ENCODE results near the gene SMIM22. TPM values are rescaled to one million over a fixed set of nuclear protein-coding genes. Genes with fewer than 3 reads are reported as not detected.

Gene SMIM22
- total and polyA plus RNA-seq, 4 donors: 1.4 to 2.4 TPM; not detected in 2

DNA sequence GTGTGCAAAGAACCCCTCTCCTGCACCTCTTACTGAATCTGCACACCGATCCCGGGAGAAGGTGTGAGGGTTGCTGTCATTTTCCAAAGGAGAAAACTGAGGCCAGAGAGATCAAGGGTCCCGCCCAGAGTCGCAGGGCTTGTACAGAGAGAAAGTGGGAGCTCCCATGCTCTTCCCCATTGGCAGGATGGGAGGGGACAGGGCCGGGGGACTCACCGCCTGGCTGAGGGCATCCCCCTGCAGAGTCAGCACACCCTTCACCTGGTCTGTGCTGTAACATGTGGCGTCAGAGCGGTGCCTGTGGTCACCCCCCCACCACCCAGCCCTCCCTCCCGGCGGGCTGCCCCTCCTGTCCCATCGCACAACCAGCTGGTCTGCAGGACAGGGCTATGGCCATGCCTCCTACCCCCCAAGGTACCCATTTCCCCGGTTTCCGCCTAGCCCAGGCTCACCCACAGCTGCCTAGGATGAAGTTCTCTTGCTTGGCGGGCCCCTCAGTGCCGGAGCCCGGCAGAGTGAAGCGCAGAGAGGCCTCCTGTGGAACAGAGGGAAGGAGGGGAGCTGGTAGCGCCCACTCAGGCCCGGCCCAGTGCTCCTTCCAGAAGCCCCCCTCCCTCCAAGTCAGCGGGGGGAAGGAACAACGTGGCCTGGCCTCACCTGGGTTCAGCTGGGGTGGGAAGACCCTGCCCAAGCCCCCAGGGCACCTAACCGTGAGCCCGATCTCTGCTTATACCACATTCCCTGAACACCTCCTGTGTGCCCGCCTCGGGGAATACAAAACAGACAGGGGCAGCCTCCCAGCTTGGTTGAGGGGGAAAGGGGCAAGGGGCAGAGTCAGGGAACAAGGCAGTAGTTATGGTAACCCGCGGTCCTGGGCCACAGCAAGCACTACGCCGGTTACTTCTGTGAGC, 6.1 kb downstream of the SMIM22 start:
- peak in 1 of 6 donors; percentile 24 for DNase-seq (ENCODE audit: low read depth in 4 of 6, low spot score in 6 of 6)
- Histone ChIP-seq H3K9me3 (ENCODE audit: control insufficient read depth, insufficient read depth, low read length) (no peaks in the 10 kb centered on the region), H3K27ac (ENCODE audit: low read depth, low read length) (no peak overlapping the region), H3K36me3 (ENCODE audit: control insufficient read depth, insufficient read depth, low read length) (peaks cover 77% of the 10 kb centered on the region), H3K27me3 (ENCODE audit: control insufficient read depth, insufficient read depth, low read length) (no peaks in the 10 kb centered on the region), H3K4me3 (ENCODE audit: low read depth, low read length) (peak overlapping the region; percentile 58), H3K4me1 (ENCODE audit: control insufficient read depth, insufficient read depth, low read length) (peaks cover 25% of the 10 kb centered on the region)
- 46% methylated on average over 14 of the region's 29 CpGs for WGBS (ENCODE audit: insufficient coverage)

DNA sequence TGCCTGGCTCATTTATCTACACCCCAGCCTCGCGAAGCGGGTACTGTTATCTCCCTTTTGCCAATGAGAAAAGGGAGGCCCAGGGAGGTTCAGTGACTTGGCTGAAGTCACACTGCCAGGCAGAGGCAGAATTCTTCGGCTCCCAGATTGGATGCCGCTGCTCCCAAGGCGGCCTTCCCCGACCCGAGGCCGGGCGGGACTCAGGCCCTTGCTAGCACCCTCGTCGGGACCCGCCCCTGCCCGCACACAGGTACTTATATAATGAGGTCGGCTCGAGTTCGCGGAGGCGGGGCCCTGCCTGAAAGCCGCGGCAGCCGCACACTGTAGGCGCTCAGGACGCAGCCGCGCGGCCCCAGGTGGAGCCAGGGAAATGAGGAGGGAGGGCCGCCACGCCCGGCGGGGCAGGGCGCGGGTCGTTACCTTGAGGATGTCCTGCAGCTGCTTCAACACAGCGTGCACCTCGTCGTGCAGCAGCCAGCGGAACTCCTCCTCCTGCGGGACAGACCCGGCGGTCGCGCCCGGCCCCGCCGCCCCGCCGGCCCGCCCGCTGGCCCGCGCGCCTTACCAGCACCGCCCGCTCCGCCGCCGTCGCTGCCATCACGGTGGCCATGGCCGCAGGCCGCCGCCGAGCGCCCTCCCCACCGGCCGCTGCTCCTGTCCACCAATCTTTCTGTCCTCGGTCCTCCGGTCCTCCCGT, 6.9 kb downstream of the SMIM22 start, which contains the start of gene ROGDI:
Gene ROGDI, minus strand, starts transcription at position 672 of the 697 bp plus-strand sequence. Its CDS starts 62 bp downstream, at position 610.
- Histone ChIP-seq H3K4me1 (ENCODE audit: control insufficient read depth, insufficient read depth, low read length) (peaks cover 25% of the 10 kb centered on the region), H3K36me3 (ENCODE audit: control insufficient read depth, insufficient read depth, low read length) (peaks cover 73% of the 10 kb centered on the region), H3K4me3 (ENCODE audit: low read depth, low read length) (peak within 1 kb of the TSS; percentile 58), H3K27me3 (ENCODE audit: control insufficient read depth, insufficient read depth, low read length) (no peaks in the 10 kb centered on the region), H3K9me3 (ENCODE audit: control insufficient read depth, insufficient read depth, low read length) (no peaks in the 10 kb centered on the region), H3K27ac (ENCODE audit: low read depth, low read length) (peak within 1 kb of the TSS; percentile 57)
- peak in 4 of 6 donors; percentile 9 to 75 (median 40) for DNase-seq (ENCODE audit: low read depth in 4 of 6, low spot score in 6 of 6)
- 0% methylated on average over 70 of the region's 70 CpGs for WGBS (ENCODE audit: insufficient coverage)

DNA sequence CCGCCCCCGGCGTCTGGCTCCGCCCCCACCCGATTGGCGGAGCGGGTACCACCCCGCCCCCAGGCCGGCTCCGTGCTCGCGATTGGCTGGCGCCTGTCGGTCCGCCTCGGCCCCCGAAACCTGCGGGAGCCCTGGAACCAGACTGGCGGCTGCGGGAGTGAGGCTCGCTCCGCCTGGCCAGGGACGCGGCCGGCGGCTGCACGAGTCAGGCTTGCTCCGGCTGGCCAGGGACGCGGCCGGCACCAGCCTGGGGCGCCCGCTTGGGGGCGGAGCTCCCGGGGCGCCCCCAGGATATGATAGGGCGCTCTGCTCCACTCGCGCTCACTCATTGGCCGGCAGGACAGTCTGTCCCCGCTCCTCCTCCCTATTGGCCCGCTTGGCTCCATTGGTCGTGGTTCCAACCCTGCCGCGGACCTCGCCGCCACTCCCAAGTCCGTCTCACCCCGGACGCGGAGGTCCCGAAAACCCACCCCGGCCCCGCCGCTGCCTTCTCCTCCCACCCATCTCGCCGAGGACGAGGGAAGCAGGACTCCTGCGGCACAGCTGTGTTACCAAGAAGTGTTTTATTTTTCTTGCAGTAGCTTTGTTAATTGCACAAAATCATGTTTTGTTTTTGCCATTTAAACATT, 7.6 kb downstream of the SMIM22 start:
- H3K9me3 ChIP-seq (ENCODE audit: control insufficient read depth, insufficient read depth, low read length): no peaks in the 10 kb centered on the region
- peak overlapping the region; percentile 57 for H3K27ac ChIP-seq (ENCODE audit: low read depth, low read length)
- H3K27me3 ChIP-seq (ENCODE audit: control insufficient read depth, insufficient read depth, low read length): no peaks in the 10 kb centered on the region
- DNase-seq (ENCODE audit: low read depth in 4 of 6, low spot score in 6 of 6): peak; percentile 80 to 98 (median 88)
- WGBS (ENCODE audit: insufficient coverage): 0% methylated on average over 55 of the region's 59 CpGs
- peak overlapping the region; percentile 58 for H3K4me3 ChIP-seq (ENCODE audit: low read depth, low read length)
- peaks cover 25% of the 10 kb centered on the region for H3K4me1 ChIP-seq (ENCODE audit: control insufficient read depth, insufficient read depth, low read length)
- peaks cover 69% of the 10 kb centered on the region for H3K36me3 ChIP-seq (ENCODE audit: control insufficient read depth, insufficient read depth, low read length)

DNA sequence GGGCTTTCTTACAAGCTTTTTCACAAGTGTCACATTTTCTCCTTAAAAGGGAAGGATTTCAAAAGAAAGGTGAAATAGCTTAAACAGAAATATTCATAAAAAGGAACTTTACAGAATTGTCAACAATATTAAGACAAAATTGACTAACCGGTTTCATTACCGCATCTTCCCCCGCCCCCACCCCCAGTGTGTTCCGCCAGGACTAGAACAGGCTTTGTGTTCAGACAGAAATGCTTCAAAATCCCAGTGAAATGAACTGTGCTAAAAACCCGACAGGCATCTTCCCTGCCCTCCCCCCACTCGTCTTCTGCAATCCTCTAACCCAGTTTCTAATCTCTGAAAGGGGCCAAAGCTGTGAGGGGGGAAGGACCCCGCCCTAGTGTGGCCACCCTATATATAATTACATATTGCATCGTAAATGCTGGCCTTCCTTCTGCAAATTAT, 8.3 kb downstream of the SMIM22 start:
- WGBS (ENCODE audit: insufficient coverage): 36% methylated on average over 7 of the region's 8 CpGs
- no peaks in the 10 kb centered on the region for H3K9me3 ChIP-seq (ENCODE audit: control insufficient read depth, insufficient read depth, low read length)
- H3K36me3 ChIP-seq (ENCODE audit: control insufficient read depth, insufficient read depth, low read length): peaks cover 68% of the 10 kb centered on the region
- no peak overlapping the region for H3K27ac ChIP-seq (ENCODE audit: low read depth, low read length)
- no peak for DNase-seq (ENCODE audit: low read depth in 4 of 6, low spot score in 6 of 6)
- peak overlapping the region; percentile 58 for H3K4me3 ChIP-seq (ENCODE audit: low read depth, low read length)
- peaks cover 25% of the 10 kb centered on the region for H3K4me1 ChIP-seq (ENCODE audit: control insufficient read depth, insufficient read depth, low read length)
- no peaks in the 10 kb centered on the region for H3K27me3 ChIP-seq (ENCODE audit: control insufficient read depth, insufficient read depth, low read length)

DNA sequence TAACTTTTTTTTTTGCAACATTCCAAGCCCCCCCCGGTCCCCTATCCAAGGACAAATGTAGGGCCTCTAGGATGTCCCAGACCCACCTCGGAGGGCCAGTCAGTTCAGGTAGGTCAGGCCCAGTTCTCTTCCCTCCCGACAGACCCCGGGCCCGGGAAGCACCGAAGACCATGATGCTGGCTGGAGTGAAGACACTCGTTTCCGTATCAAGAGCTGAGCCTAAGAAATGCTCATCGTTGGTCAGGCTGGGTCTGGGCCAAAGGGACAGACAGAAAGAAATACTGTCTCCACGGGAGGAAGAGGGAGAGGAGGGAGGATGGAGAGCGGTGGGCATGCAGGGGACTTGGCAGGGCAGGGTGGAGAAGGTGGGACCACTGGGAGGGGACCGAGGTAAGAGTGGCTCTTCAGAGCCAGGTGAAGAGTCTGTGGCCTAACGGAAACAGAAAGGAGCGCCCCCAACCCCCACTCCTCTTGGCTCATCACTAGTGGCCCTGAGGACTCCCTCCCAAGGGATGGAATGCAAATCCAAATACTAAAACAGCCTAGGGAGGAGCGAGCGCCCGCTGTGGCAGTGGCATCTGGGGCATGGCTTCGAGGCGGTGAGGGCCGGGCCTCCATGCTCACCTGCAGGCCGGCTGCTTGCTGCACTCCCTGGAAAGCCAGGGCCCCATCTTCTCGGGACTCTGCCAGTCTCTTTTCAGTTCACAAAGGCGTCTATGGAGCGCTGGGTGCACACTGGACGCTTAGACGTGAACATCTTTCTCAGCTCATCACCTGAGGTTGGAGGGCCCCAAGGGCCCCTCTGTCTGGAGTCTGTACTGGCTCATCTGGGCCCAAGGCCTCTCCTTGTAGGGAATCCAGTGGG, 9.0 kb downstream of the SMIM22 start:
- Histone ChIP-seq H3K27ac (ENCODE audit: low read depth, low read length) (no peak overlapping the region), H3K9me3 (ENCODE audit: control insufficient read depth, insufficient read depth, low read length) (no peaks in the 10 kb centered on the region), H3K4me1 (ENCODE audit: control insufficient read depth, insufficient read depth, low read length) (peaks cover 25% of the 10 kb centered on the region), H3K4me3 (ENCODE audit: low read depth, low read length) (no peak overlapping the region), H3K27me3 (ENCODE audit: control insufficient read depth, insufficient read depth, low read length) (no peaks in the 10 kb centered on the region), H3K36me3 (ENCODE audit: control insufficient read depth, insufficient read depth, low read length) (peaks cover 61% of the 10 kb centered on the region)
- no peak for DNase-seq (ENCODE audit: low read depth in 4 of 6, low spot score in 6 of 6)
- WGBS (ENCODE audit: insufficient coverage): 76% methylated on average over 23 of the region's 26 CpGs

DNA sequence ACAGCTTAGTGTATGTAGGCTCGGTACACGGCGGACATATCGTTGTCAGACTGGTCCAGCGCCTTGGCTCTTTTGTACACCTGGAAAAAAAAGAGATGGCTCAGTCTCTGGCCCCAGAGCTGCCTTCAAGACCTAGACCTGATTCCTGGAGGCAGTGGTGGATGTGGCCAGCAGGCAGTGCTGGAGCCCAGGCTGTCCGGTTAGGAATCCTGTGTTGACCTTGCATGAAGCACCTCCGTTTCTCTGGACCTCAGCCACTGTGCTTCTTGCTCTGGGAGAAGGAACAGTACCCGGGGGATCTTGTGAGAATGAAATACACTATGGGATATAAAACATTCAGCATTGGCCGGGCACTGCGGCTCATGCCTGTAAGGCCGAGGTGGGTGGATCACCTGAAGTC, 10.1 kb downstream of the SMIM22 start:
- Histone ChIP-seq H3K36me3 (ENCODE audit: control insufficient read depth, insufficient read depth, low read length) (peaks cover 59% of the 10 kb centered on the region), H3K27ac (ENCODE audit: low read depth, low read length) (no peak overlapping the region), H3K9me3 (ENCODE audit: control insufficient read depth, insufficient read depth, low read length) (no peaks in the 10 kb centered on the region)

DNA sequence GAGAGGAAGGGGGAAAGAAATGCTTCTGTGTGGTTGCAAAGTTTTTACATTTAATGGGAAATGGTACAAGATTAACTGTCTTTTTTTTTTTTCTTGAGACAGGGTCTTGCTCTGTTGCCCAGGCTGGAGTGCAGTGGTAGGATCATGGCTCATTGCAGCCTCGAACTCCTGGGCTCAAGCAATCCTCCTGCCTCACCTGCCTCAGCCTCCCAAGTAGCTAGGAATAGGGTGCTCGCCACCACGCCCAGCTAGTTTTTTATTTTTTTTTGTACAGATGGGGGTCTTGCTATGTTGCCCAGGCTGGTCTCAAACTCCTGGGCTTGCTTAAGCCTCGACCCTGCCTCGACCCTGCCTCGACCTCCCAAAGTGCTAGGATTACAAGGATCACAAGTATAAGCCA, 11.1 kb downstream of the SMIM22 start:
- no peak overlapping the region for H3K27ac ChIP-seq (ENCODE audit: low read depth, low read length)
- no peaks in the 10 kb centered on the region for H3K9me3 ChIP-seq (ENCODE audit: control insufficient read depth, insufficient read depth, low read length)
- H3K4me1 ChIP-seq (ENCODE audit: control insufficient read depth, insufficient read depth, low read length): peaks cover 12% of the 10 kb centered on the region
- 97% methylated on average over 3 of the region's 6 CpGs for WGBS (ENCODE audit: insufficient coverage)
- no peak overlapping the region for H3K4me3 ChIP-seq (ENCODE audit: low read depth, low read length)
- no peak for DNase-seq (ENCODE audit: low read depth in 4 of 6, low spot score in 6 of 6)
- H3K27me3 ChIP-seq (ENCODE audit: control insufficient read depth, insufficient read depth, low read length): no peaks in the 10 kb centered on the region
- H3K36me3 ChIP-seq (ENCODE audit: control insufficient read depth, insufficient read depth, low read length): peaks cover 59% of the 10 kb centered on the region

More for the DNA sequence above, 10.1 kb downstream of the SMIM22 start:
- DNase-seq (ENCODE audit: low read depth in 4 of 6, low spot score in 6 of 6): no peak
- no peaks in the 10 kb centered on the region for H3K27me3 ChIP-seq (ENCODE audit: control insufficient read depth, insufficient read depth, low read length)
- WGBS (ENCODE audit: insufficient coverage): 94% methylated on average over 11 of the region's 11 CpGs
- H3K4me3 ChIP-seq (ENCODE audit: low read depth, low read length): no peak overlapping the region
- peaks cover 22% of the 10 kb centered on the region for H3K4me1 ChIP-seq (ENCODE audit: control insufficient read depth, insufficient read depth, low read length)

DNA sequence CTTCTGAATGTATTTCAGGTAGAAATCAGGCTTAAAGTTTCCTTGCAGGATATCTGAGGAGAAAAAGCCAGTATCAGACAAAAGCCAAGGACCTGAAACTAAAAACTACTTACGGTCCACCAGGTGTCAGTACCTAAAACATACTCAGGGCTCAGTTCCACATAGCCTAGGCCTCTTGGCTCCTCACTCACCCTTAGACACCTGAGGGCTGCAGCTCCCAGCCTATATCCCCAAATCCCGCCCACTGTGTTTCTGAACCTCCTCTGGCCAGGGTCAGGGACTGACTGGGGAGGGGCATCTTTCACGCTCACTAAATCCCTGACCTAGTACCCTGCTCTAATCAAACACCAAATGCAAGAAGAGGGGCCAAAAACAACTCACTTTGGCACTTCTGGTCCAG, 16.1 kb downstream of the SMIM22 start:
- Histone ChIP-seq H3K9me3 (ENCODE audit: control insufficient read depth, insufficient read depth, low read length) (no peaks in the 10 kb centered on the region), H3K4me3 (ENCODE audit: low read depth, low read length) (no peak overlapping the region), H3K36me3 (ENCODE audit: control insufficient read depth, insufficient read depth, low read length) (peaks cover 75% of the 10 kb centered on the region), H3K27ac (ENCODE audit: low read depth, low read length) (no peak overlapping the region), H3K4me1 (ENCODE audit: control insufficient read depth, insufficient read depth, low read length) (peaks cover 4% of the 10 kb centered on the region), H3K27me3 (ENCODE audit: control insufficient read depth, insufficient read depth, low read length) (no peaks in the 10 kb centered on the region)
- DNase-seq (ENCODE audit: low read depth in 4 of 6, low spot score in 6 of 6): no peak
- 97% methylated on average over 3 of the region's 3 CpGs for WGBS (ENCODE audit: insufficient coverage)

DNA sequence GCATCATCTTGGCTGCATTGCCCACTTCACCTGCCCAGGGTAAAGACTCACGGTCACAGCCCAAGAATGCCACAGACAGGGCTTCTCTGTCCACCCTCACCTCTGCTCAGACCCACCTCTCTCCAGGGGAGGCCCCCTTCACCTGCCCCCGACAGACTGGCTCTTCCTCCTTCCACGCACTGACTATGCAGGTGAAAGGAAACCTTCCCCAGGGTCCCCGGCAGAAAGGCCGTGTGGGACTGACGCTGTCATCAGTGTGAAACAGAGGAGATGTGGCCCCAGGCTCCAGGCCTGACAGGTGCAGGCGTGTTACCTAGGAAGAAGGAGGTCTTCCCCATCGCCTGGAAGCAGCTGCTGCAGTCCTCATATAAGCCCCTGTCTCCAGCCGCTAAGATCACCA, 16.6 kb downstream of the SMIM22 start:
- peaks cover 4% of the 10 kb centered on the region for H3K4me1 ChIP-seq (ENCODE audit: control insufficient read depth, insufficient read depth, low read length)
- H3K9me3 ChIP-seq (ENCODE audit: control insufficient read depth, insufficient read depth, low read length): no peaks in the 10 kb centered on the region
- WGBS (ENCODE audit: insufficient coverage): 95% methylated on average over 9 of the region's 9 CpGs
- H3K36me3 ChIP-seq (ENCODE audit: control insufficient read depth, insufficient read depth, low read length): peaks cover 74% of the 10 kb centered on the region
- H3K27me3 ChIP-seq (ENCODE audit: control insufficient read depth, insufficient read depth, low read length): no peaks in the 10 kb centered on the region
- no peak overlapping the region for H3K27ac ChIP-seq (ENCODE audit: low read depth, low read length)
- no peak overlapping the region for H3K4me3 ChIP-seq (ENCODE audit: low read depth, low read length)
- no peak for DNase-seq (ENCODE audit: low read depth in 4 of 6, low spot score in 6 of 6)
